Neural progenitor cell (in vitro differentiated cells): ENCODE data around the gene R3HCC1L. TPM values are rescaled to one million over a fixed set of nuclear protein-coding genes. Genes with fewer than 3 reads are reported as not detected.
"Not testable (repeated sequence)": the region's sequence is repeated elsewhere in the genome, so short reads cannot be mapped to it uniquely, and the experiment has no call there.

Source experiments
- DNase-seq: peaks from one replicate; pipeline ENCODE4 v3.0.0-alpha.2; 2016; ENCODE audit warnings: low spot score
- H2AFZ ChIP-seq: fragments of 200-600 bp; sonication (generic); replicated peaks from 2 replicates; pipeline ENCODE4 v1.6.1; 2016; ENCODE audit warnings: antibody characterized with exemption
- H3F3A ChIP-seq: fragments of 200-600 bp; sonication (generic); 2 replicates; pipeline ENCODE4 v1.6.1; 2016; ENCODE audit warnings: antibody characterized with exemption, low read depth
- H3K27ac ChIP-seq: fragments of 200-600 bp; sonication (generic); 2 replicates; pipeline ENCODE4 v1.5.1; 2016; ENCODE audit warnings: mild to moderate bottlenecking
- H3K27me3 ChIP-seq: fragments of 200-600 bp; sonication (generic); 2 replicates; pipeline ENCODE4 v1.6.1; 2016; ENCODE audit warnings: mild to moderate bottlenecking, moderate library complexity
- H3K36me3 ChIP-seq: fragments of 200-600 bp; sonication (generic); 2 replicates; pipeline ENCODE4 v1.5.1; 2016
- H3K4me1 ChIP-seq: fragments of 200-600 bp; sonication (generic); 2 replicates; pipeline ENCODE4 v1.6.1; 2016; ENCODE audit warnings: mixed run types
- H3K4me2 ChIP-seq: fragments of 200-600 bp; sonication (generic); 2 replicates; pipeline ENCODE4 v1.6.1; 2016
- H3K4me3 ChIP-seq: fragments of 200-600 bp; sonication (generic); 2 replicates; pipeline ENCODE4 v1.5.1; 2016
- H3K79me2 ChIP-seq: fragments of 200-600 bp; sonication (generic); 2 replicates; pipeline ENCODE4 v1.6.1; 2016; ENCODE audit warnings: low read depth
- H3K9ac ChIP-seq: fragments of 200-600 bp; sonication (generic); 2 replicates; pipeline ENCODE4 v1.6.1; 2016
- H3K9me3 ChIP-seq: fragments of 200-600 bp; sonication (generic); 2 replicates; pipeline ENCODE4 v1.5.1; 2016; ENCODE audit warnings: low read depth
- H4K20me1 ChIP-seq: fragments of 200-600 bp; sonication (generic); 2 replicates; pipeline ENCODE4 v1.6.1; 2016; ENCODE audit warnings: low read depth
- H3K27ac Mint-ChIP-seq: 3 replicates; pipeline ENCODE4 v1.8.0; 2021; ENCODE audit warnings: mixed read lengths
- H3K27me3 Mint-ChIP-seq: 2 replicates; pipeline ENCODE4 v1.8.0; 2022; ENCODE audit warnings: low read depth, mild to moderate bottlenecking, inconsistent platforms, moderate library complexity, mixed read lengths; ENCODE audit not compliant: insufficient read depth
- H3K36me3 Mint-ChIP-seq: 3 replicates; pipeline ENCODE4 v1.8.0; 2021; ENCODE audit warnings: mixed read lengths
- H3K4me1 Mint-ChIP-seq: 3 replicates; pipeline ENCODE4 v1.8.0; 2021; ENCODE audit warnings: mixed read lengths
- H3K4me3 Mint-ChIP-seq: 3 replicates; pipeline ENCODE4 v1.8.0; 2021; ENCODE audit warnings: mild to moderate bottlenecking, moderate library complexity, mixed read lengths
- H3K9me3 Mint-ChIP-seq: 3 replicates; pipeline ENCODE4 v1.8.0; 2020; ENCODE audit warnings: mixed read lengths
- CTCF ChIP-seq: fragments of 200-600 bp; sonication (generic); IDR thresholded peaks from 2 replicates; pipeline ENCODE4 v1.5.1; 2017; ENCODE audit warnings: antibody characterized with exemption, mild to moderate bottlenecking
- EZH2 ChIP-seq: fragments of 200-600 bp; sonication (generic); IDR thresholded peaks from 2 replicates; pipeline ENCODE4 v1.6.1; 2017; ENCODE audit warnings: antibody characterized with exemption, mild to moderate bottlenecking, moderate library complexity
- EZH2phosphoT487 ChIP-seq: fragments of 200-600 bp; sonication (generic); IDR thresholded peaks from 2 replicates; pipeline ENCODE4 v1.6.1; 2017; ENCODE audit warnings: antibody characterized with exemption
- total RNA-seq: library from RNA; depleted of rRNA; stranded (reverse); fragments of >200 nt; gene quantifications from 2 replicates; pipeline ENCODE4 v1.2.3, GENCODE V29; 2015; ENCODE audit warnings: low replicate concordance

The R3HCC1L gene
- total RNA-seq, 1 donor from 2014 or later: 26.8 TPM

DNA sequence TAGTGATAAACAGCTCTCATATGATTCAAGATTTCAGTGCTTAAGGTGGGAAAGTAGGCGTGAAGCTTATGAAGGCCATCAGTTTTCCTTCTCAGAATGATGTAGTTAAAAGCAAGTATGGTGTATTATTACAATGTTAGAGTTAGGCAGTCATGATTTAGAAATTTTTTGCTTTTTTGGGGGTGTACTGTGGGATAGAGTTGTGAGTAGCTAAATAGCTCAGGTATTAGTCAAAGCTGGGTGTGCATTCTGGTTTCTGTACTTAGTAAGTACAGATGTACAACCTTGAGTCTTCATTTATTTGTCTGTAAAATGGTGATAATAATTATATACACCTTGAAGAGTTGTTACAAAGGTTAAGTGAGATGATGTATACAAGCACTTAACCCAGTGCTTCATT, 52.2 kb downstream of the R3HCC1L start:
- H3K27me3 Mint-ChIP-seq: no peaks in the 10 kb centered on the region
- Histone ChIP-seq H3K79me2 (no peaks in the 10 kb centered on the region), H3K9ac (no peak overlapping the region), H3K9me3 (no peaks in the 10 kb centered on the region), H3K4me1 (no peaks in the 10 kb centered on the region), H3K27me3 (no peaks in the 10 kb centered on the region), H3K36me3 (peaks cover 4% of the 10 kb centered on the region), H3K27ac (no peak overlapping the region), H2AFZ (no peak overlapping the region), H3F3A (no peaks in the 10 kb centered on the region), H4K20me1 (no peaks in the 10 kb centered on the region), H3K4me3 (no peak overlapping the region), H3K4me2 (no peak overlapping the region)
- no peak overlapping the region for H3K4me3 Mint-ChIP-seq
- no peak overlapping the region for H3K27ac Mint-ChIP-seq
- H3K36me3 Mint-ChIP-seq: peaks cover 27% of the 10 kb centered on the region
- no peaks in the 10 kb centered on the region for H3K4me1 Mint-ChIP-seq
- TF ChIP-seq CTCF: no peak
- no peak for TF ChIP-seq EZH2
- no peak for TF ChIP-seq EZH2phosphoT487
- peaks cover 3% of the 10 kb centered on the region for H3K9me3 Mint-ChIP-seq
- no peak for DNase-seq

DNA sequence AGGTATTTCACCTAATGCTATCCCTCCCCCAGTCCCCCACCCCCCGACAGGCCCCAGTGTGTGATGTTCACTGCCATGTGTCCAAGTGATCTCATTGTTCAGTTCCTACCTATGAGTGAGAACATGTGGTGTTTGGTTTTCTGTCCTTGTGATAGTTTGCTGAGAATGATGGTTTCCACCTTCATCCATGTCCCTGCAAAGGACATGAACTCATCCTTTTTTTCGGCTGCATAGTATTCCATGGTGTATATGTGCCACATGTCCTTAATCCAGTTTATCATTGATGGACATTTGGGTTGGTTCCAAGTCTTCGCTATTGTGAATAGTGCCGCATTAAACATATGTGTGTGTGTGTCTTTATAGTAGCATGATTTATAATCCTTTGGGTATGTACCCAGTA, 56.3 kb downstream of the R3HCC1L start:
- H3K27me3 ChIP-seq, H3K4me1 ChIP-seq, H2AFZ ChIP-seq, H3K79me2 ChIP-seq, H3K27ac ChIP-seq, H3K27me3 Mint-ChIP-seq, H3K4me3 Mint-ChIP-seq, H3F3A ChIP-seq, H3K4me1 Mint-ChIP-seq, H3K36me3 ChIP-seq, H3K9ac ChIP-seq, H3K9me3 ChIP-seq, H4K20me1 ChIP-seq, H3K4me2 ChIP-seq, H3K27ac Mint-ChIP-seq, H3K4me3 ChIP-seq, DNase-seq: not testable (repeated sequence)
- Mint-ChIP-seq H3K36me3 (peaks cover 26% of the 10 kb centered on the region), H3K9me3 (peaks cover 12% of the 10 kb centered on the region)

GRCh38 chr10:98193037-98193436, 58.6 kb downstream of the R3HCC1L start:
- TF ChIP-seq CTCF (no peak), EZH2 (no peak), EZH2phosphoT487 (no peak)
- H3K27me3 ChIP-seq: no peaks in the 10 kb centered on the region
- H3K27me3 Mint-ChIP-seq: no peaks in the 10 kb centered on the region
- no peaks in the 10 kb centered on the region for H3K9me3 ChIP-seq
- no peak overlapping the region for H3K27ac Mint-ChIP-seq
- no peaks in the 10 kb centered on the region for H3K79me2 ChIP-seq
- peaks cover 12% of the 10 kb centered on the region for H3K9me3 Mint-ChIP-seq
- no peaks in the 10 kb centered on the region for H4K20me1 ChIP-seq
- no peak overlapping the region for H3K4me2 ChIP-seq
- H3K4me1 ChIP-seq: no peaks in the 10 kb centered on the region
- no peak for DNase-seq
- H2AFZ ChIP-seq: no peak overlapping the region
- H3K36me3 Mint-ChIP-seq: peaks cover 26% of the 10 kb centered on the region
- no peaks in the 10 kb centered on the region for H3F3A ChIP-seq
- no peak overlapping the region for H3K27ac ChIP-seq
- H3K4me3 Mint-ChIP-seq: no peak overlapping the region
- no peak overlapping the region for H3K9ac ChIP-seq
- no peaks in the 10 kb centered on the region for H3K36me3 ChIP-seq
- H3K4me3 ChIP-seq: no peak overlapping the region
- no peaks in the 10 kb centered on the region for H3K4me1 Mint-ChIP-seq

GRCh38 chr10:98194633-98195032, 60.2 kb downstream of the R3HCC1L start:
- no peaks in the 10 kb centered on the region for H3K9me3 ChIP-seq
- no peaks in the 10 kb centered on the region for H3K4me1 Mint-ChIP-seq
- H3K27me3 Mint-ChIP-seq: no peaks in the 10 kb centered on the region

More at GRCh38 chr10:98194633-98195032, 60.2 kb downstream of the R3HCC1L start:
- no peak overlapping the region for H3K27ac Mint-ChIP-seq
- peaks cover 26% of the 10 kb centered on the region for H3K36me3 Mint-ChIP-seq
- Histone ChIP-seq H4K20me1 (no peaks in the 10 kb centered on the region), H3K4me2 (no peak overlapping the region), H3K79me2 (no peaks in the 10 kb centered on the region), H3F3A (no peaks in the 10 kb centered on the region), H3K27me3 (no peaks in the 10 kb centered on the region), H2AFZ (no peak overlapping the region), H3K27ac (no peak overlapping the region), H3K36me3 (no peaks in the 10 kb centered on the region), H3K4me3 (no peak overlapping the region), H3K9ac (no peak overlapping the region), H3K4me1 (no peaks in the 10 kb centered on the region)
- H3K4me3 Mint-ChIP-seq: no peak overlapping the region
- TF ChIP-seq EZH2 (no peak), CTCF (no peak), EZH2phosphoT487 (no peak)
- H3K9me3 Mint-ChIP-seq: peaks cover 12% of the 10 kb centered on the region
- no peak for DNase-seq
